Activated naive CD8-positive, alpha-beta T cell treated with anti-CD3 and anti-CD28 coated beads for 36 hours (primary cell): Measurements from ENCODE around the gene SEPTIN6. TPM values are rescaled to one million over a fixed set of nuclear protein-coding genes. Genes with fewer than 3 reads are reported as not detected.

ENCODE experiments used
- DNase-seq: peaks from one replicate; pipeline ENCODE4 v3.0.0; 2021
- H3K27ac Mint-ChIP-seq: one replicate; pipeline ENCODE4 v1.8.0; 2022; ENCODE audit warnings: mild to moderate bottlenecking, moderate library complexity, mixed read lengths
- H3K27me3 Mint-ChIP-seq: one replicate; pipeline ENCODE4 v1.8.0; 2022; ENCODE audit warnings: mild to moderate bottlenecking, mixed read lengths
- H3K36me3 Mint-ChIP-seq: one replicate; pipeline ENCODE4 v1.8.0; 2021; ENCODE audit warnings: mild to moderate bottlenecking, mixed read lengths
- H3K4me1 Mint-ChIP-seq: one replicate; pipeline ENCODE4 v1.8.0; 2021; ENCODE audit warnings: mixed read lengths
- H3K4me3 Mint-ChIP-seq: one replicate; pipeline ENCODE4 v1.8.0; 2022; ENCODE audit warnings: mild to moderate bottlenecking, moderate library complexity, mixed read lengths
- H3K9me3 Mint-ChIP-seq: one replicate; pipeline ENCODE4 v1.8.0; 2022; ENCODE audit warnings: mixed read lengths
- total RNA-seq, 2 experiments: library from RNA; stranded (reverse); gene quantifications; one replicate each; pipeline ENCODE4 v1.2.3, GENCODE V29; 2021

SEPTIN6 gene
- total RNA-seq, result 100 to 1,000 TPM; 187 to 202 TPM

- no peaks in the 10 kb centered on the region for H3K9me3 Mint-ChIP-seq
- peak within 1 kb of the TSS; percentile 100 for H3K27ac Mint-ChIP-seq
- peaks cover 27% of the 10 kb centered on the region for H3K36me3 Mint-ChIP-seq
- peak; percentile 86 for DNase-seq
- H3K27me3 Mint-ChIP-seq, result no peaks in the 10 kb centered on the region
- peaks cover 15% of the 10 kb centered on the region for H3K4me1 Mint-ChIP-seq
- peak within 1 kb of the TSS; percentile 94 for H3K4me3 Mint-ChIP-seq
Measured at GRCh38 chrX:119693040-119693995, at the start of gene SEPTIN6. SEPTIN6 (minus strand) TSS chrX:119693168; CDS start chrX:119693105, 63 bp downstream.

- no peaks in the 10 kb centered on the region for H3K9me3 Mint-ChIP-seq
- H3K27ac Mint-ChIP-seq, result no peak overlapping the region
- no peaks in the 10 kb centered on the region for H3K27me3 Mint-ChIP-seq
- DNase-seq, result no peak
- H3K4me3 Mint-ChIP-seq, result no peak overlapping the region
- H3K36me3 Mint-ChIP-seq, result no peaks in the 10 kb centered on the region
- H3K4me1 Mint-ChIP-seq, result no peaks in the 10 kb centered on the region
Measured at GRCh38 chrX:119738742-119739141, 45.8 kb upstream of the SEPTIN6 start.

- Mint-ChIP-seq H3K27ac (no peak overlapping the region), H3K4me1 (no peaks in the 10 kb centered on the region), H3K36me3 (no peaks in the 10 kb centered on the region), H3K4me3 (no peak overlapping the region), H3K9me3 (no peaks in the 10 kb centered on the region), H3K27me3 (no peaks in the 10 kb centered on the region)
- DNase-seq, result no peak
Measured at GRCh38 chrX:119736206-119736764, 43.3 kb upstream of the SEPTIN6 start.

- no peak overlapping the region for H3K4me3 Mint-ChIP-seq
- no peaks in the 10 kb centered on the region for H3K27me3 Mint-ChIP-seq
- no peak overlapping the region for H3K27ac Mint-ChIP-seq
- H3K4me1 Mint-ChIP-seq, result no peaks in the 10 kb centered on the region
- H3K9me3 Mint-ChIP-seq, result no peaks in the 10 kb centered on the region
- DNase-seq, result no peak
- H3K36me3 Mint-ChIP-seq, result no peaks in the 10 kb centered on the region
Measured at GRCh38 chrX:119735467-119735866, 42.5 kb upstream of the SEPTIN6 start.

GRCh38 chrX:119734897-119735339 lies 42.0 kb upstream of the SEPTIN6 start:
- H3K36me3 Mint-ChIP-seq, result no peaks in the 10 kb centered on the region
- DNase-seq, result no peak
- H3K27me3 Mint-ChIP-seq, result no peaks in the 10 kb centered on the region
- no peaks in the 10 kb centered on the region for H3K9me3 Mint-ChIP-seq
- no peak overlapping the region for H3K4me3 Mint-ChIP-seq
- H3K27ac Mint-ChIP-seq, result no peak overlapping the region
- no peaks in the 10 kb centered on the region for H3K4me1 Mint-ChIP-seq

- Mint-ChIP-seq H3K36me3 (no peaks in the 10 kb centered on the region), H3K27ac (no peak overlapping the region), H3K4me3 (no peak overlapping the region)
Measured at GRCh38 chrX:119729408-119730201, 36.6 kb upstream of the SEPTIN6 start.

GRCh38 chrX:119728487-119728886 lies 35.5 kb upstream of the SEPTIN6 start:
- Mint-ChIP-seq H3K4me1 (peaks cover 5% of the 10 kb centered on the region), H3K27me3 (no peaks in the 10 kb centered on the region), H3K36me3 (no peaks in the 10 kb centered on the region), H3K9me3 (no peaks in the 10 kb centered on the region), H3K27ac (no peak overlapping the region), H3K4me3 (no peak overlapping the region)
- DNase-seq, result no peak

More at GRCh38 chrX:119729408-119730201, 36.6 kb upstream of the SEPTIN6 start:
- Mint-ChIP-seq H3K27me3 (no peaks in the 10 kb centered on the region), H3K9me3 (no peaks in the 10 kb centered on the region), H3K4me1 (peaks cover 5% of the 10 kb centered on the region)
- peak; percentile 48 for DNase-seq

- no peaks in the 10 kb centered on the region for H3K27me3 Mint-ChIP-seq
- H3K36me3 Mint-ChIP-seq, result no peaks in the 10 kb centered on the region
- no peak overlapping the region for H3K4me3 Mint-ChIP-seq
- no peak for DNase-seq
- H3K27ac Mint-ChIP-seq, result peak overlapping the region; percentile 36
- H3K9me3 Mint-ChIP-seq, result no peaks in the 10 kb centered on the region
- peaks cover 5% of the 10 kb centered on the region for H3K4me1 Mint-ChIP-seq
Measured at GRCh38 chrX:119726900-119727555, 34.1 kb upstream of the SEPTIN6 start.

GRCh38 chrX:119721926-119722325 lies 29.0 kb upstream of the SEPTIN6 start:
- Mint-ChIP-seq H3K4me1 (peaks cover 1% of the 10 kb centered on the region), H3K27me3 (no peaks in the 10 kb centered on the region), H3K36me3 (no peaks in the 10 kb centered on the region), H3K4me3 (no peak overlapping the region), H3K9me3 (no peaks in the 10 kb centered on the region), H3K27ac (no peak overlapping the region)
- DNase-seq, result no peak

GRCh38 chrX:119721487-119721886 lies 28.5 kb upstream of the SEPTIN6 start:
- Mint-ChIP-seq H3K4me1 (no peaks in the 10 kb centered on the region), H3K27ac (no peak overlapping the region), H3K27me3 (no peaks in the 10 kb centered on the region), H3K9me3 (no peaks in the 10 kb centered on the region), H3K36me3 (no peaks in the 10 kb centered on the region), H3K4me3 (no peak overlapping the region)
- no peak for DNase-seq

- Mint-ChIP-seq H3K9me3 (no peaks in the 10 kb centered on the region), H3K27ac (no peak overlapping the region), H3K36me3 (no peaks in the 10 kb centered on the region), H3K4me3 (no peak overlapping the region), H3K4me1 (peaks cover 2% of the 10 kb centered on the region), H3K27me3 (no peaks in the 10 kb centered on the region)
- DNase-seq, result no peak
Measured at GRCh38 chrX:119709630-119710029, 16.7 kb upstream of the SEPTIN6 start.

GRCh38 chrX:119708936-119709335 lies 16.0 kb upstream of the SEPTIN6 start:
- DNase-seq, result no peak
- Mint-ChIP-seq H3K36me3 (no peaks in the 10 kb centered on the region), H3K4me3 (no peak overlapping the region), H3K4me1 (peaks cover 2% of the 10 kb centered on the region), H3K27ac (no peak overlapping the region), H3K27me3 (no peaks in the 10 kb centered on the region), H3K9me3 (no peaks in the 10 kb centered on the region)

GRCh38 chrX:119706616-119707015 lies 13.6 kb upstream of the SEPTIN6 start:
- no peaks in the 10 kb centered on the region for H3K27me3 Mint-ChIP-seq
- H3K4me1 Mint-ChIP-seq, result peaks cover 2% of the 10 kb centered on the region
- no peak overlapping the region for H3K27ac Mint-ChIP-seq
- no peaks in the 10 kb centered on the region for H3K36me3 Mint-ChIP-seq
- no peak overlapping the region for H3K4me3 Mint-ChIP-seq
- DNase-seq, result no peak
- H3K9me3 Mint-ChIP-seq, result no peaks in the 10 kb centered on the region

GRCh38 chrX:119698845-119699244 lies 5.9 kb upstream of the SEPTIN6 start:
- Mint-ChIP-seq H3K4me3 (no peak overlapping the region), H3K27me3 (no peaks in the 10 kb centered on the region), H3K27ac (no peak overlapping the region), H3K36me3 (no peaks in the 10 kb centered on the region), H3K4me1 (peaks cover 2% of the 10 kb centered on the region), H3K9me3 (no peaks in the 10 kb centered on the region)
- no peak for DNase-seq
